Measurements from ENCODE around the gene C1QB.

GRCh38 chr1:22709891-22710700 lies 57.1 kb downstream of the C1QB start:
- no peak for TF ChIP-seq CTCF (IDR thresholded peaks at IDR 0.05 in 8 of 11, conservative IDR thresholded peaks at IDR 0.05 in 3 of 11)
- no peak for TF ChIP-seq POLR2A (IDR thresholded peaks at IDR 0.05)
- TF ChIP-seq POLR2AphosphoS5 (IDR thresholded peaks at IDR 0.05): peak in 1 of 3 donors; percentile 23
